VCaP (cell line): Measurements from ENCODE around the gene TAPT1.
"Not testable (repeated sequence)": the region's sequence is repeated elsewhere in the genome, so short reads cannot be mapped to it uniquely, and the experiment has no call there.

Source experiments
- H3K27ac ChIP-seq: fragments of 450-650 bp; 2 replicates; pipeline ENCODE4 v1.5.1; 2017
- CTCF ChIP-seq: fragments of 450-650 bp; conservative IDR thresholded peaks from 2 replicates; pipeline ENCODE4 v1.5.1; 2017; ENCODE audit warnings: mild to moderate bottlenecking, moderate library complexity

The TAPT1 gene

GRCh38 chr4:16157609-16158503 lies 68.4 kb downstream of the TAPT1 start:
- peak overlapping the region; percentile 14; the same call in 1 of the 2 replicates for H3K27ac ChIP-seq
- no peak for TF ChIP-seq CTCF

GRCh38 chr4:16155528-16156169 lies 70.6 kb downstream of the TAPT1 start:
- TF ChIP-seq CTCF = no peak
- no peak overlapping the region for H3K27ac ChIP-seq

GRCh38 chr4:16154451-16154850 lies 71.8 kb downstream of the TAPT1 start:
- TF ChIP-seq CTCF = no peak
- no peak overlapping the region for H3K27ac ChIP-seq

GRCh38 chr4:16150716-16151115 lies 75.6 kb downstream of the TAPT1 start:
- H3K27ac ChIP-seq = no peak overlapping the region
- no peak for TF ChIP-seq CTCF

- not testable (repeated sequence) for H3K27ac ChIP-seq
Measured at GRCh38 chr4:16144913-16145312, 81.4 kb downstream of the TAPT1 start.

- H3K27ac ChIP-seq = no peak overlapping the region
- no peak for TF ChIP-seq CTCF
Measured at GRCh38 chr4:16142598-16143310, 83.5 kb downstream of the TAPT1 start.

- no peak for TF ChIP-seq CTCF
- peak overlapping the region; percentile 5; the same call in 1 of the 2 replicates for H3K27ac ChIP-seq
Measured at GRCh38 chr4:16140879-16141249, 85.4 kb downstream of the TAPT1 start.
